Measurements from ENCODE around the gene PLCB4.

GRCh38 chr20:9442858-9443257 lies 374.0 kb downstream of the PLCB4 start:
- TF ChIP-seq CTCF (IDR thresholded peaks at IDR 0.05) (no peak), POLR2A (IDR thresholded peaks at IDR 0.05) (no peak)
